GM19372 (cell line): ENCODE results near the gene HIRIP3.

ENCODE experiments used
- ATAC-seq: cut with Tn5 transposase; IDR thresholded peaks from one replicate; pipeline ENCODE4 v1.9.1; 2021; ENCODE audit warnings: mild to moderate bottlenecking, low read depth, moderate library complexity; ENCODE audit not compliant: unreplicated experiment

Gene HIRIP3

GRCh38 chr16:29985271-29985811 is 10.1 kb downstream of the HIRIP3 start:
- no peak for ATAC-seq

- no peak for ATAC-seq
These were observed 10.7 kb downstream of the HIRIP3 start for GRCh38 chr16:29984764-29985147.

GRCh38 chr16:29984137-29984763 is 11.2 kb downstream of the HIRIP3 start:
- no peak for ATAC-seq

- no peak for ATAC-seq
These were observed 11.8 kb downstream of the HIRIP3 start for GRCh38 chr16:29983420-29984136.

- ATAC-seq = no peak
These were observed 12.6 kb downstream of the HIRIP3 start for GRCh38 chr16:29982560-29983419.

- no peak for ATAC-seq
These were observed 16.7 kb downstream of the HIRIP3 start for GRCh38 chr16:29978564-29979270.

- ATAC-seq = no peak
These were observed 17.3 kb downstream of the HIRIP3 start for GRCh38 chr16:29978081-29978480.

- ATAC-seq = no peak
These were observed 18.2 kb downstream of the HIRIP3 start for GRCh38 chr16:29977063-29977825.

GRCh38 chr16:29975811-29976511 is 19.5 kb downstream of the HIRIP3 start:
- no peak for ATAC-seq

GRCh38 chr16:29975134-29975538 is 20.3 kb downstream of the HIRIP3 start:
- ATAC-seq = no peak

- ATAC-seq = no peak
These were observed 20.9 kb downstream of the HIRIP3 start for GRCh38 chr16:29974291-29975133.

- peak; percentile 95 for ATAC-seq
These were observed 21.8 kb downstream of the HIRIP3 start, which contains the start of gene TAOK2 for GRCh38 chr16:29973384-29974246. TAOK2 (plus strand) TSS chr16:29973868; CDS start chr16:29977773, 3,905 bp downstream.

GRCh38 chr16:29972992-29973383 is 22.4 kb downstream of the HIRIP3 start:
- ATAC-seq = no peak

GRCh38 chr16:29972500-29972899 is 22.9 kb downstream of the HIRIP3 start:
- ATAC-seq = no peak

- ATAC-seq = no peak
These were observed 24.1 kb downstream of the HIRIP3 start for GRCh38 chr16:29971304-29971703.

- no peak for ATAC-seq
These were observed 27.2 kb downstream of the HIRIP3 start for GRCh38 chr16:29968205-29968604.
